HepG2 (cell line): ENCODE measurements around the gene ATIC. TPM values are rescaled to one million over a fixed set of nuclear protein-coding genes. Genes with fewer than 3 reads are reported as not detected.

Source experiments
- ATF1 ChIP-seq: IDR thresholded peaks from 2 replicates; pipeline ENCODE4 v1.6.1; 2016; ENCODE audit warnings: mild to moderate bottlenecking, control low read depth
- CTCF ChIP-seq: sonication (generic); formaldehyde crosslinking; IDR thresholded peaks from 2 replicates; pipeline ENCODE4 v1.5.0; 2020; ENCODE audit warnings: mild to moderate bottlenecking, missing genetic modification reagents, moderate library complexity
- DMAP1 ChIP-seq: IDR thresholded peaks from 2 replicates; pipeline ENCODE4 v1.6.1; 2016
- NKX3-1 ChIP-seq: sonication (generic); formaldehyde crosslinking; IDR thresholded peaks from 2 replicates; pipeline ENCODE4 v1.5.0; 2020; ENCODE audit warnings: missing genetic modification reagents
- RBFOX2 ChIP-seq: fragments of 200-400 bp; formaldehyde crosslinking; IDR thresholded peaks from 2 replicates; pipeline ENCODE4 v1.6.1; 2017; ENCODE audit warnings: low read depth, mild to moderate bottlenecking, low read length
- SP5 ChIP-seq: IDR thresholded peaks from 2 replicates; pipeline ENCODE4 v1.6.1; 2016; ENCODE audit warnings: low read depth, borderline replicate concordance
- YEATS2 ChIP-seq: sonication (generic); formaldehyde crosslinking; IDR thresholded peaks from 2 replicates; pipeline ENCODE4 v1.4.0; 2020; ENCODE audit warnings: missing genetic modification reagents, borderline replicate concordance
- ZFP91 ChIP-seq: sonication (generic); formaldehyde crosslinking; IDR thresholded peaks from 2 replicates; pipeline ENCODE4 v1.9.0; 2022; ENCODE audit warnings: missing genetic modification reagents, mild to moderate bottlenecking, borderline replicate concordance
- ZFY ChIP-seq: sonication (generic); formaldehyde crosslinking; IDR thresholded peaks from 2 replicates; pipeline ENCODE4 v1.4.0; 2020; ENCODE audit warnings: missing genetic modification reagents
- ZHX2 ChIP-seq, 2 experiments: sonication (generic) in 1 of 2; formaldehyde crosslinking in 1 of 2; IDR thresholded peaks; 2 replicates each; pipeline versions ENCODE4 v1.6.1 to v1.9.0; 2014 to 2022; ENCODE audit warnings: antibody characterized with exemption in 1 of 2, borderline replicate concordance in 1 of 2, inconsistent platforms in 1 of 2, low read depth in 1 of 2, missing genetic modification reagents in 1 of 2
- ZNF274 ChIP-seq: sonication (generic); formaldehyde crosslinking; IDR thresholded peaks from 2 replicates; pipeline ENCODE4 v1.5.1; 2020; ENCODE audit warnings: mild to moderate bottlenecking, missing genetic modification reagents
- polyA plus RNA-seq, 8 experiments: library from polyadenylated mRNA; depleted of rRNA in 3 of 8; stranded (reverse) in 7 of 8; unstranded in 1 of 8; fragments of >200 nt; fragmentation: Illumina TruSeq in 4 of 8; extraction: Trizol in 4 of 8; gene quantifications; 2 replicates each; pipeline versions ENCODE4 v1.2.1 to v1.2.3, GENCODE V29; 2011 to 2016; ENCODE audit warnings: low read depth in 4 of 8, missing spikeins in 1 of 8, mixed read lengths in 1 of 8; ENCODE audit not compliant: insufficient read depth in 1 of 8
- total RNA-seq, 5 experiments: library from RNA; depleted of rRNA; stranded (reverse); fragments of >200 nt; fragmentation: Illumina TruSeq; extraction: Trizol; gene quantifications; 2 replicates each; pipeline ENCODE4 v1.2.3, GENCODE V29; 2016; ENCODE audit warnings: low read depth in 1 of 5
- TF ChIP-seq, protein P1 (sequence below): sonication (generic); formaldehyde crosslinking; IDR thresholded peaks from 2 replicates; pipeline ENCODE4 v1.5.1; 2020; ENCODE audit warnings: missing genetic modification reagents, mild to moderate bottlenecking, borderline replicate concordance
- TF ChIP-seq, protein P2 (sequence below): sonication (generic); formaldehyde crosslinking; IDR thresholded peaks from 2 replicates; pipeline ENCODE4 v1.4.0; 2020; ENCODE audit warnings: missing genetic modification reagents, mild to moderate bottlenecking, borderline replicate concordance

ATIC gene
- total and polyA plus RNA-seq, 2 of the 13 experiments (the other 11 are each of a cell fraction or from before 2014, with no cell fraction given) = 89.8 to 146 TPM

GRCh38 chr2:215358891-215359575, 47.2 kb downstream of the ATIC start (continued):
- TF ChIP-seq ATF1 (CRISPR knock-in tag) = peak; percentile 35; the same call in 1 of the 2 replicates
- TF ChIP-seq CTCF (CRISPR knock-in tag) = no peak
- no peak for TF ChIP-seq SP5 (CRISPR knock-in tag)
- TF ChIP-seq ZNF274 (CRISPR knock-in tag) = peak; percentile 34; the same call in 1 of the 2 replicates
- TF ChIP-seq, protein P1, sequence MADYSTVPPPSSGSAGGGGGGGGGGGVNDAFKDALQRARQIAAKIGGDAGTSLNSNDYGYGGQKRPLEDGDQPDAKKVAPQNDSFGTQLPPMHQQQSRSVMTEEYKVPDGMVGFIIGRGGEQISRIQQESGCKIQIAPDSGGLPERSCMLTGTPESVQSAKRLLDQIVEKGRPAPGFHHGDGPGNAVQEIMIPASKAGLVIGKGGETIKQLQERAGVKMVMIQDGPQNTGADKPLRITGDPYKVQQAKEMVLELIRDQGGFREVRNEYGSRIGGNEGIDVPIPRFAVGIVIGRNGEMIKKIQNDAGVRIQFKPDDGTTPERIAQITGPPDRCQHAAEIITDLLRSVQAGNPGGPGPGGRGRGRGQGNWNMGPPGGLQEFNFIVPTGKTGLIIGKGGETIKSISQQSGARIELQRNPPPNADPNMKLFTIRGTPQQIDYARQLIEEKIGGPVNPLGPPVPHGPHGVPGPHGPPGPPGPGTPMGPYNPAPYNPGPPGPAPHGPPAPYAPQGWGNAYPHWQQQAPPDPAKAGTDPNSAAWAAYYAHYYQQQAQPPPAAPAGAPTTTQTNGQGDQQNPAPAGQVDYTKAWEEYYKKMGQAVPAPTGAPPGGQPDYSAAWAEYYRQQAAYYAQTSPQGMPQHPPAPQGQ (CRISPR knock-in tag) = peak; percentile 90; the same call in 1 of the 2 replicates
- TF ChIP-seq DMAP1 (CRISPR knock-in tag) = no peak
- peak; percentile 72; the same call in 1 of the 2 replicates for TF ChIP-seq RBFOX2
- TF ChIP-seq, protein P2, sequence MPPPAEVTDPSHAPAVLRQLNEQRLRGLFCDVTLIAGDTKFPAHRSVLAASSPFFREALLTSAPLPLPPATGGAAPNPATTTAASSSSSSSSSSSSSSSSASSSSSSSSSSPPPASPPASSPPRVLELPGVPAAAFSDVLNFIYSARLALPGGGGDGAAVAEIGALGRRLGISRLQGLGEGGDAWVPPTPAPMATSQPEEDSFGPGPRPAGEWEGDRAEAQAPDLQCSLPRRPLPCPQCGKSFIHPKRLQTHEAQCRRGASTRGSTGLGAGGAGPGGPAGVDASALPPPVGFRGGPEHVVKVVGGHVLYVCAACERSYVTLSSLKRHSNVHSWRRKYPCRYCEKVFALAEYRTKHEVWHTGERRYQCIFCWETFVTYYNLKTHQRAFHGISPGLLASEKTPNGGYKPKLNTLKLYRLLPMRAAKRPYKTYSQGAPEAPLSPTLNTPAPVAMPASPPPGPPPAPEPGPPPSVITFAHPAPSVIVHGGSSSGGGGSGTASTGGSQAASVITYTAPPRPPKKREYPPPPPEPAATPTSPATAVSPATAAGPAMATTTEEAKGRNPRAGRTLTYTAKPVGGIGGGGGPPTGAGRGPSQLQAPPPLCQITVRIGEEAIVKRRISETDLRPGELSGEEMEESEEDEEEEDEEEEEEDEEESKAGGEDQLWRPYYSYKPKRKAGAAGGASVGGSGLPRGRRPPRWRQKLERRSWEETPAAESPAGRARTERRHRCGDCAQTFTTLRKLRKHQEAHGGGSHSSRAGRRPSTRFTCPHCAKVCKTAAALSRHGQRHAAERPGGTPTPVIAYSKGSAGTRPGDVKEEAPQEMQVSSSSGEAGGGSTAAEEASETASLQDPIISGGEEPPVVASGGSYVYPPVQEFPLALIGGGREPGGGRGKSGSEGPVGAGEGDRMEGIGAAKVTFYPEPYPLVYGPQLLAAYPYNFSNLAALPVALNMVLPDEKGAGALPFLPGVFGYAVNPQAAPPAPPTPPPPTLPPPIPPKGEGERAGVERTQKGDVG = no peak
- no peak for TF ChIP-seq YEATS2 (CRISPR knock-in tag)
- no peak for TF ChIP-seq ZHX2 (IDR thresholded peaks at IDR 0.05; ENCODE audit: low read depth)
- peak; percentile 38; the same call in 1 of the 2 replicates for TF ChIP-seq ZHX2 (CRISPR knock-in tag; IDR thresholded peaks at IDR 0.05; ENCODE audit: borderline replicate concordance)
- peak; percentile 68; the same call in 1 of the 2 replicates for TF ChIP-seq NKX3-1 (CRISPR knock-in tag)
- peak; percentile 14; the same call in 1 of the 2 replicates for TF ChIP-seq ZFP91 (CRISPR knock-in tag)
- TF ChIP-seq ZFY (CRISPR knock-in tag) = no peak
